Erythroblast (primary cell): ENCODE measurements around the gene SSR2.
"Not testable (repeated sequence)": the region's sequence is repeated elsewhere in the genome, so short reads cannot be mapped to it uniquely, and the experiment has no call there.

ENCODE experiments used
- DNase-seq, 2 experiments: peaks; one replicate each; lab custom pipeline; 2025; lab: John Stamatoyannopoulos, UW
- GATA1 ChIP-seq: IDR thresholded peaks from 2 replicates; pipeline ENCODE4 v1.6.1; 2011; ENCODE audit warnings: low read depth, mild to moderate bottlenecking, control low read depth, low read length, moderate library complexity
- POLR2A ChIP-seq: IDR thresholded peaks from 2 replicates; pipeline ENCODE4 v1.6.1; 2011; ENCODE audit warnings: mild to moderate bottlenecking, low read length

Gene SSR2

DNA sequence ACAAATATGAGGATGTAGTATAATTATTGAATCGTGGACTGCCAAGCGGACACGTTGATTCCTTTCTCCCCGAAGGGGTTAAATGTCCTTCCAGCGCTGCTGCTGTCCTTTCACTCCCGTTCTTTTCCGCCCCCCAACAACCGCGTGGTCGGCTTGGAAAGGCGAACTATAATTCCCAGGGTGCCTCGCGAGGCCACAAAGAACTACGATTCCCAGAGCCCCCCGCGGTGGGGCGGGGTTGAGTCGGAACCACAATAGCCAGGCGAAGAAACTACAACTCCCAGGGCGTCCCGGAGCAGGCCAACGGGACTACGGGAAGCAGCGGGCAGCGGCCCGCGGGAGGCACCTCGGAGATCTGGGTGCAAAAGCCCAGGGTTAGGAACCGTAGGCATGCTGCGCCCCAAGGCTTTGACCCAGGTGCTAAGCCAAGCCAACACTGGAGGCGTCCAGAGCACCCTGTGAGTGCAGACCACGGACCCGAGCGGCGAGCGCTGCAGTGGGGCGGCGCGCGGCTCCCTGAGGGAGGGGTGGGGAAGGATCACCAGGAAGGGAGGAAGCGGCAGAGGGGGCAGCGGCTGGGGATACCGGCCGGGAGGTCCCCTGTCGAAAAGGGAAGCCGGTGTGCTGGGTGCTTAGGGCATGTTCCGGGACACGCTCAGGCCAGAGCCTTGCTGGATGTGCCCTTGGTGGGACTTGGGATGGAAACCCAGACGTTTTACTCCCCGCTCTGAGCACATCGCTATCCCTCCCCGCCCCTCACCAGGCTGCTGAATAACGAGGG lies 33.9 kb upstream of the SSR2 start, which contains the start of gene LAMTOR2:
Gene LAMTOR2 (plus strand): TSS at position 283 of the 781 bp plus-strand sequence. CDS start 108 bp downstream, at position 391.
- peak; percentile 95 for DNase-seq
- no peak for TF ChIP-seq GATA1
- TF ChIP-seq POLR2A, result peak; percentile 82

GRCh38 chr1:156053768-156054499 lies 33.2 kb upstream of the SSR2 start, which contains the start of gene UBQLN4:
UBQLN4 (minus strand) TSS chr1:156053798; CDS start chr1:156053701, 97 bp downstream.
- peak; percentile 90 to 93 for DNase-seq
- TF ChIP-seq GATA1, result no peak
- TF ChIP-seq POLR2A, result no peak

DNA sequence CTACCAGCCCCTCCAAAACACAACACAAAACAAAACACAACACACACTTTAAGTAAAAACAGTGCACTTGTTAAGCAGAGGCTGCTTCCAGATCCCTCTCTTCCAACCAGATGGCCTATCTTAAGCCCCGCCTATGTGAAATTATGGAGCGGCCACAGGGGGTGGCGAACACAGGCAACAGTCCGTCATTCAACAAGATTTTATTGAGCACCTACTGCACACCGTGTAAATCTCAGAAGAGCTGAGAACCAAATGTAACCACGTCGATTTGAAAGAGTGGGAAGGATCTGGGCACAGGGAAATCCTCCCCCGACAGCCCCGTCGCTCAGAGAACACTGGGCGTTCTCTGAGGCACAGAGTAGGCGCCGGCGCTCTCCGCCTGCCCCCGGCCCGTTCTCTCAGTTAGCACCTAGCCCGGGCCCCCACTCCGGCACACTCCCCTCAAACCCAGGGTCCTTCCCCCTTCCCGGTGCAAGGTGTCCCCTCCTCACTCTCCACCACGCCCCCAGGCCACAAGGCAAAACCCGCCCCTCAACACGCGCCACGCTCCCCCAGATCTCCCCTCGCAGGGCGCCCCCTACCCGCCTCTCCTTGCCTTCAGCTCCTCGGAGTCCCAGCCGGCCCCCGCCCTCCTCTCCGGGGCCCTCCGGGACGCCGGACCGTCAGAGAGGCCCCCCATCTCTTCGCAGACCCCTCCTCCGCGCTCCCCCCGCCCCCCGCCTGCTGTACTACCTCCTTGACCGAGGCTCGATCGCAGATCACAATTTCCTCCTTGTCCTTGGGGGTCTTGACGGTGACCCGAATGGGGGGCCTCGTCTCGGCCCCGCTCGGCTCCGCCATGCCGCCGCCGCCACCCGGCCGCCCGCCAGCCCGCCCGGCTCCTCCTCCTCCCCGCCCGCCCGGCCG lies 32.4 kb upstream of the SSR2 start:
- peak; percentile 76 to 77 for DNase-seq
- TF ChIP-seq POLR2A (no peak), GATA1 (no peak)

GRCh38 chr1:156051011-156051725 lies 30.4 kb upstream of the SSR2 start:
- no peak for DNase-seq
- TF ChIP-seq GATA1, result no peak
- no peak for TF ChIP-seq POLR2A

- no peak for TF ChIP-seq POLR2A
- no peak for TF ChIP-seq GATA1
- no peak for DNase-seq
Measured at GRCh38 chr1:156050376-156050775, 29.6 kb upstream of the SSR2 start.

- DNase-seq, result no peak
- TF ChIP-seq GATA1 (no peak), POLR2A (no peak)
Measured at GRCh38 chr1:156048663-156049258, 28.0 kb upstream of the SSR2 start.

DNA sequence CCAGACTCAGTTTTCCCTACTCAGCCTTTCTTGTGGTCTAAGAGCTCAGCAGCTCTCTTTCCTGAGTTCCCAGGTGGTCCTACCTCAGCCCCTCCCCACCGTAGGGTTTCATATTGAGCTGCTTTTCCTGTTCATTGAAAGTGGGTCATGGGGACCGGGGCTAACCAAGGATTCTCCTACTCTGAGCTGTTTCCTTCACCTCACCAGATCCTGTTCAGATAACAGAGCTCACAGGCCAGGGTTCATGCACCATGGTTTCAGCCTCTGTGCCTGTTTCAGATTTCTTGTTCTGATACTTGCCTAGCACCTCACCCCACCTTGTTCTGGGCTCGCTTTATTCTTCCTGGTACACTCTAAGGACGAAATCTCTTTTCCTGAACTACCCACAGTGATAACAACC lies 24.3 kb upstream of the SSR2 start:
- no peak for DNase-seq
- no peak for TF ChIP-seq POLR2A
- TF ChIP-seq GATA1, result no peak

GRCh38 chr1:156042828-156043227 lies 22.1 kb upstream of the SSR2 start:
- no peak for DNase-seq
- TF ChIP-seq POLR2A (no peak), GATA1 (no peak)

GRCh38 chr1:156034991-156035390 lies 14.2 kb upstream of the SSR2 start:
- not testable (repeated sequence) for DNase-seq

DNA sequence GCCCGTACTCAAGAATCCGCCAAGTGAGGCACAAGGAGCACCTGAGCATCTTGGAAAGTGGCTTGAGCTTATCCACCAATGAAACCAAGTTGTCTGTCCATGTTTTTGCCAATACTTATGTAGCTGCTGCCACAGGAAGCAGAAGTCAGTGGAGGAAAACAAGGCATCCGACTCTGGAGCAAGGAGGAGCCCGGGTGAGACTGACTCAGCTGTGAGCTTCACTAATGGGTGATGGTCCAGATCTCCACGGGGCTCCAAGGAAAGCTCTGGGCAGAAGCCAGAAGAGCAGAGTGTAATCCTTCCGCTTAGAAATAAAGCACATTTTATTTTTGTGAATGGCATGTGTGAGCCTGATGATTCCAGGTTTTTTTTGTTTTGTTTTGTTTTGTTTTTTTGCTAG lies 12.3 kb upstream of the SSR2 start:
- DNase-seq, result no peak
- TF ChIP-seq POLR2A (no peak), GATA1 (no peak)

- TF ChIP-seq GATA1 (no peak), POLR2A (no peak)
- DNase-seq, result no peak
Measured at GRCh38 chr1:156026588-156026987, 5.8 kb upstream of the SSR2 start.

- TF ChIP-seq GATA1, result no peak
- no peak for TF ChIP-seq POLR2A
- DNase-seq, result peak; percentile 29 to 52
Measured at GRCh38 chr1:156025876-156026275, 5.1 kb upstream of the SSR2 start.

- TF ChIP-seq GATA1 (no peak), POLR2A (no peak)
- DNase-seq, result no peak
Measured at GRCh38 chr1:156024801-156025200, 4.0 kb upstream of the SSR2 start.
